A549 (cell line): ENCODE data around the gene UBE2D1. TPM values are rescaled to one million over a fixed set of nuclear protein-coding genes. Genes with fewer than 3 reads are reported as not detected.
A peak's percentile ranks its signal among the peaks of the same experiment; 100 is the strongest.

Experiments
- ATAC-seq, 2 experiments: fragments of 200-7000 bp in 1 of 2; fragments of >200 bp in 1 of 2; cut with Nextera tagmentation in 1 of 2; cut with Tn5 transposase in 1 of 2; 3 replicates each; pipeline versions ENCODE4 v1.8.0 to v1.9.1; 2018 to 2020; ENCODE audit warnings: mild to moderate bottlenecking in 1 of 2, moderate library complexity in 1 of 2
- CTCF ChIA-PET: fragments of 300-600 bp; sonication (Branson Sonifier 250); formaldehyde crosslinking; extraction: SDS; loops from one replicate; lab custom pipeline; 2021; ENCODE audit warnings: antibody characterized with exemption, inconsistent platforms; lab: Yijun Ruan, JAX
- POLR2A ChIA-PET: fragments of 350-600 bp; formaldehyde crosslinking; extraction: SDS; loops from one replicate; lab custom pipeline; 2021; ENCODE audit warnings: antibody characterized with exemption, inconsistent platforms; lab: Yijun Ruan, JAX
- DNase-seq, 2 experiments: peaks; one replicate each; pipeline versions ENCODE4 v3.0.0 to v3.0.0-alpha.2; 2011 to 2016; ENCODE audit warnings: low read depth in 1 of 2, low spot score in 1 of 2
- FAIRE-seq: peaks from 2 replicates; lab custom pipeline; 2011; peaks lifted over from hg19 to GRCh38; lab: Jason Lieb, UNC
- H3K27ac ChIP-seq, 2 experiments: fragments of >200 bp; sonication (Bioruptor Twin); formaldehyde crosslinking; 3 replicates each; pipeline ENCODE4 v1.5.1; 2016 to 2017
- H3K4me1 ChIP-seq: fragments of >200 bp; sonication (Bioruptor Twin); formaldehyde crosslinking; 3 replicates; pipeline ENCODE4 v1.6.1; 2016
- H3K4me2 ChIP-seq: fragments of >200 bp; sonication (Bioruptor Twin); formaldehyde crosslinking; 3 replicates; pipeline ENCODE4 v1.6.1; 2016
- H3K4me3 ChIP-seq: fragments of >200 bp; sonication (Bioruptor Twin); formaldehyde crosslinking; 3 replicates; pipeline ENCODE4 v1.5.1; 2016
- H3K9me3 ChIP-seq: fragments of >200 bp; sonication (Bioruptor Twin); formaldehyde crosslinking; 3 replicates; pipeline ENCODE4 v1.6.1; 2016
- BHLHE40 ChIP-seq: IDR thresholded peaks from 2 replicates; pipeline ENCODE4 v1.6.1; 2012; ENCODE audit warnings: low read depth, low read length, inconsistent platforms
- CBX2 ChIP-seq: fragments of 200-600 bp; sonication (generic); IDR thresholded peaks from 2 replicates; pipeline ENCODE4 v1.6.1; 2016; ENCODE audit warnings: low read depth, mild to moderate bottlenecking, borderline replicate concordance
- CBX8 ChIP-seq: fragments of 200-600 bp; sonication (generic); IDR thresholded peaks from 2 replicates; pipeline ENCODE4 v1.6.1; 2016
- CHD2 ChIP-seq: fragments of 150-350 bp; IDR thresholded peaks from 2 replicates; pipeline ENCODE4 v1.6.1; 2014; ENCODE audit warnings: low read length; ENCODE audit not compliant: partially characterized antibody
- CHD4 ChIP-seq: fragments of 200-600 bp; sonication (generic); IDR thresholded peaks from 2 replicates; pipeline ENCODE4 v1.6.1; 2016; ENCODE audit warnings: antibody characterized with exemption, mild to moderate bottlenecking, borderline replicate concordance
- EHMT2 ChIP-seq: fragments of 200-600 bp; sonication (generic); IDR thresholded peaks from 2 replicates; pipeline ENCODE4 v1.6.1; 2016; ENCODE audit warnings: antibody characterized with exemption, low read depth, mild to moderate bottlenecking, moderate library complexity
- FOSL2 ChIP-seq, 2 experiments: fragments of 450-650 bp in 1 of 2; fragments of >200 bp in 1 of 2; sonication (Bioruptor Twin) in 1 of 2; formaldehyde crosslinking; IDR thresholded peaks; 2 replicates each; pipeline versions ENCODE4 v1.5.0 to v1.6.1; 2016 to 2020; ENCODE audit warnings: mild to moderate bottlenecking in 1 of 2, moderate library complexity in 1 of 2
- KDM1A ChIP-seq: fragments of 200-600 bp; sonication (generic); IDR thresholded peaks from 2 replicates; pipeline ENCODE4 v1.6.1; 2016; ENCODE audit warnings: low read depth, mild to moderate bottlenecking
- MAFK ChIP-seq: fragments of 450-650 bp; IDR thresholded peaks from 2 replicates; pipeline ENCODE4 v1.6.1; 2014; ENCODE audit not compliant: partially characterized antibody
- NR3C1 ChIP-seq: fragments of >200 bp; sonication (Bioruptor Twin); formaldehyde crosslinking; IDR thresholded peaks from 3 replicates; pipeline ENCODE4 v1.6.1; 2017
- POLR2A ChIP-seq: IDR thresholded peaks from 2 replicates; pipeline ENCODE4 v1.6.1; 2012; ENCODE audit warnings: mild to moderate bottlenecking, low read length
- RFX5 ChIP-seq: fragments of 450-650 bp; IDR thresholded peaks from 2 replicates; pipeline ENCODE4 v1.7.1; 2014; ENCODE audit warnings: antibody characterized with exemption, mild to moderate bottlenecking, moderate library complexity
- SMC3 ChIP-seq: fragments of >200 bp; sonication (Bioruptor Twin); formaldehyde crosslinking; IDR thresholded peaks from 3 replicates; pipeline ENCODE4 v1.6.1; 2018; ENCODE audit warnings: inconsistent platforms
- TFCP2L1 ChIP-seq: fragments of 250-450 bp; sonication (Bioruptor Pico); IDR thresholded peaks from 2 replicates; pipeline ENCODE4 v1.5.0; 2021; ENCODE audit warnings: mild to moderate bottlenecking
- TP53 ChIP-seq: fragments of 250-450 bp; sonication (Bioruptor Pico); IDR thresholded peaks from 2 replicates; pipeline ENCODE4 v1.5.0; 2021; ENCODE audit warnings: mild to moderate bottlenecking, moderate library complexity
- ZNF302 ChIP-seq: fragments of 250-450 bp; sonication (Bioruptor Pico); IDR thresholded peaks from 2 replicates; pipeline ENCODE4 v1.9.0; 2021; ENCODE audit warnings: inconsistent platforms, mild to moderate bottlenecking, moderate library complexity
- WGBS: methylation state at CpG from one replicate; pipeline ENCODE4 v1.1.6; 2017; ENCODE audit errors: missing lambda C conversion rate; 5-methylcytosine and 5-hydroxymethylcytosine counted together
- polyA plus RNA-seq, 4 experiments: library from polyadenylated mRNA; depleted of rRNA in 3 of 4; stranded (reverse); fragments of >200 nt; fragmentation: RNase III in 1 of 4; extraction: RNeasy Plus Mini Kit Qiagen cat#74134 plus additional on column Dnase treatment in 1 of 4; gene quantifications; 2 replicates in 3 of 4; 3 replicates in 1 of 4; pipeline ENCODE4 v1.2.3, GENCODE V29; 2011 to 2017
- TF ChIP-seq, protein P1 (sequence below): fragments of 200-600 bp; sonication (generic); IDR thresholded peaks from 2 replicates; pipeline ENCODE4 v1.6.1; 2016; ENCODE audit warnings: antibody characterized with exemption, mild to moderate bottlenecking, moderate library complexity
- TF ChIP-seq, protein P2 (sequence below): IDR thresholded peaks from 2 replicates; pipeline ENCODE4 v1.6.1; 2012
- TF ChIP-seq, protein P3 (sequence below): fragments of 250-450 bp; sonication (Bioruptor Pico); IDR thresholded peaks from 2 replicates; pipeline ENCODE4 v1.5.0; 2021; ENCODE audit warnings: mild to moderate bottlenecking, moderate library complexity, borderline replicate concordance
- TF ChIP-seq, protein P4 (sequence below): fragments of >200 bp; sonication (Bioruptor Twin); formaldehyde crosslinking; IDR thresholded peaks from 3 replicates; pipeline ENCODE4 v1.5.1; 2016
- TF ChIP-seq, protein P5 (sequence below): fragments of >200 bp; sonication (Bioruptor Twin); formaldehyde crosslinking; IDR thresholded peaks from 2 replicates; pipeline ENCODE4 v1.6.1; 2016

UBE2D1 gene
- polyA plus RNA-seq, 2 of the 4 experiments (the other 2 are of a cell fraction) = 18.1 to 40.5 TPM

DNA sequence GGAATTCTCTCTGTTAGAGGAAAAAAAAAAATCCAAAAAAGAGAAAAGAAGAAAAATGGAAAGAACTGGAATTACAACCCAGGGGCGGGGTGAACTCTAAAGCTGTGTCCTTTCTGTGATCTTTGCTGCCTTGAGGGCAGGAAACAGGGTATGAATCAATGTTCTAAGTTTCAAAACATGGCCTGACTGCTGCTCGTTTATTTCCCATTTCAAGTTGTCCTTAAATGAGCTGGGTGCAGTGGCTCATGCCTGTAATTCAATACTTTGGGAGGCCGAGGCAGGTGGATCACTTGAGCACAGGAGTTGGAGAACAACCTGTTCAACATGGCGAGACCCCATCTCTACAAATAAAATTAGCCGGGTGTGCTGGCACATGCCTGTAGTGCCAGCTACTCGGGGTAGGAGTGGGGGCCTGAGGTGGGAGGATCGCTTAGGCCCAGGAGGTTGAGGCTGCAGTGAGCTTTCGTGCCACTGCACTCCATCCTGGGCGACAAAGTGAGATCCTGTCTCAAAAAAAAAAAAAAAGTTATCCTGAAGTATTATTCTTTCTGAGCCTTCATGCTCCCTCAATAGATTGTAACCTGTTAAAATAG, 25.7 kb downstream of the UBE2D1 start:
- no peak for ATAC-seq
- CTCF ChIA-PET = interaction anchor here (0.8 to 1.2 kb wide), 3 partner anchors 13 to 61 kb away, joined by 3 to 6 read pairs (median 4); no protein-coding TSS in a partner anchor
- WGBS = 79% methylated on average over 9 of the region's 9 CpGs

DNA sequence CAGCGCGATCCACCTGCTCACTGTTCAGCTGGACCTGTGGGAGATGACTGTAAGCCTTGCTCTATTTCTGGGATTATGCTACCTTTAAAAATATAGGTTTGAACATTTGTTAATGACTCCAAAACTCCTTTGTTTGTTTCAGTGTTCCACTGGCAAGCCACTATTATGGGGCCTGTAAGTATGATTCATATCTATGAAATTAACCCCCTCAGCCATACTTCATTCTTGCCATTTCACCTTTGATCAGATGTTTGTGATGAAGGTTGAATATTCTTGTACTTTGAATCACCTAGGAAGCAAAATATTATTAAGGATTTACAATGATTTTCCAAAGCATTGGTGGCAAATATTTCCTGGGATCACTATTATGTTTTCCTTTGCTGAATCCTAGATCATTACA, 26.5 kb downstream of the UBE2D1 start:
- FAIRE-seq (no peak), DNase-seq (no peak)
- POLR2A ChIA-PET = no interaction called here
- Histone ChIP-seq H3K4me2 (peak overlapping the region; percentile 1; the same call in 1 of the 3 replicates), H3K4me1 (peaks cover 23% of the 10 kb centered on the region), H3K9me3 (no peaks in the 10 kb centered on the region)
- 94% methylated on average over 2 of the region's 2 CpGs for WGBS
- TF ChIP-seq CHD4 (no peak), TFCP2L1 (CRISPR knock-in tag) (no peak), TP53 (no peak), CHD2 (no peak), RFX5 (no peak), MAFK (no peak), EHMT2 (no peak), CBX2 (no peak), ZNF302 (no peak), KDM1A (no peak), FOSL2 (IDR thresholded peaks at IDR 0.05) (no peak), FOSL2 (CRISPR knock-in tag; IDR thresholded peaks at IDR 0.05) (no peak), NR3C1 (no peak), POLR2A (no peak), SMC3 (no peak)
- TF ChIP-seq, protein P1, sequence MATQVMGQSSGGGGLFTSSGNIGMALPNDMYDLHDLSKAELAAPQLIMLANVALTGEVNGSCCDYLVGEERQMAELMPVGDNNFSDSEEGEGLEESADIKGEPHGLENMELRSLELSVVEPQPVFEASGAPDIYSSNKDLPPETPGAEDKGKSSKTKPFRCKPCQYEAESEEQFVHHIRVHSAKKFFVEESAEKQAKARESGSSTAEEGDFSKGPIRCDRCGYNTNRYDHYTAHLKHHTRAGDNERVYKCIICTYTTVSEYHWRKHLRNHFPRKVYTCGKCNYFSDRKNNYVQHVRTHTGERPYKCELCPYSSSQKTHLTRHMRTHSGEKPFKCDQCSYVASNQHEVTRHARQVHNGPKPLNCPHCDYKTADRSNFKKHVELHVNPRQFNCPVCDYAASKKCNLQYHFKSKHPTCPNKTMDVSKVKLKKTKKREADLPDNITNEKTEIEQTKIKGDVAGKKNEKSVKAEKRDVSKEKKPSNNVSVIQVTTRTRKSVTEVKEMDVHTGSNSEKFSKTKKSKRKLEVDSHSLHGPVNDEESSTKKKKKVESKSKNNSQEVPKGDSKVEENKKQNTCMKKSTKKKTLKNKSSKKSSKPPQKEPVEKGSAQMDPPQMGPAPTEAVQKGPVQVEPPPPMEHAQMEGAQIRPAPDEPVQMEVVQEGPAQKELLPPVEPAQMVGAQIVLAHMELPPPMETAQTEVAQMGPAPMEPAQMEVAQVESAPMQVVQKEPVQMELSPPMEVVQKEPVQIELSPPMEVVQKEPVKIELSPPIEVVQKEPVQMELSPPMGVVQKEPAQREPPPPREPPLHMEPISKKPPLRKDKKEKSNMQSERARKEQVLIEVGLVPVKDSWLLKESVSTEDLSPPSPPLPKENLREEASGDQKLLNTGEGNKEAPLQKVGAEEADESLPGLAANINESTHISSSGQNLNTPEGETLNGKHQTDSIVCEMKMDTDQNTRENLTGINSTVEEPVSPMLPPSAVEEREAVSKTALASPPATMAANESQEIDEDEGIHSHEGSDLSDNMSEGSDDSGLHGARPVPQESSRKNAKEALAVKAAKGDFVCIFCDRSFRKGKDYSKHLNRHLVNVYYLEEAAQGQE = no peak
- TF ChIP-seq, protein P2, sequence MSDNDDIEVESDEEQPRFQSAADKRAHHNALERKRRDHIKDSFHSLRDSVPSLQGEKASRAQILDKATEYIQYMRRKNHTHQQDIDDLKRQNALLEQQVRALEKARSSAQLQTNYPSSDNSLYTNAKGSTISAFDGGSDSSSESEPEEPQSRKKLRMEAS = no peak
- TF ChIP-seq, protein P3, sequence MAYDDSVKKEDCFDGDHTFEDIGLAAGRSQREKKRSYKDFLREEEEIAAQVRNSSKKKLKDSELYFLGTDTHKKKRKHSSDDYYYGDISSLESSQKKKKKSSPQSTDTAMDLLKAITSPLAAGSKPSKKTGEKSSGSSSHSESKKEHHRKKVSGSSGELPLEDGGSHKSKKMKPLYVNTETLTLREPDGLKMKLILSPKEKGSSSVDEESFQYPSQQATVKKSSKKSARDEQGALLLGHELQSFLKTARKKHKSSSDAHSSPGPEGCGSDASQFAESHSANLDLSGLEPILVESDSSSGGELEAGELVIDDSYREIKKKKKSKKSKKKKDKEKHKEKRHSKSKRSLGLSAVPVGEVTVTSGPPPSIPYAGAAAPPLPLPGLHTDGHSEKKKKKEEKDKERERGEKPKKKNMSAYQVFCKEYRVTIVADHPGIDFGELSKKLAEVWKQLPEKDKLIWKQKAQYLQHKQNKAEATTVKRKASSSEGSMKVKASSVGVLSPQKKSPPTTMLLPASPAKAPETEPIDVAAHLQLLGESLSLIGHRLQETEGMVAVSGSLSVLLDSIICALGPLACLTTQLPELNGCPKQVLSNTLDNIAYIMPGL = no peak
- TF ChIP-seq, protein P4, sequence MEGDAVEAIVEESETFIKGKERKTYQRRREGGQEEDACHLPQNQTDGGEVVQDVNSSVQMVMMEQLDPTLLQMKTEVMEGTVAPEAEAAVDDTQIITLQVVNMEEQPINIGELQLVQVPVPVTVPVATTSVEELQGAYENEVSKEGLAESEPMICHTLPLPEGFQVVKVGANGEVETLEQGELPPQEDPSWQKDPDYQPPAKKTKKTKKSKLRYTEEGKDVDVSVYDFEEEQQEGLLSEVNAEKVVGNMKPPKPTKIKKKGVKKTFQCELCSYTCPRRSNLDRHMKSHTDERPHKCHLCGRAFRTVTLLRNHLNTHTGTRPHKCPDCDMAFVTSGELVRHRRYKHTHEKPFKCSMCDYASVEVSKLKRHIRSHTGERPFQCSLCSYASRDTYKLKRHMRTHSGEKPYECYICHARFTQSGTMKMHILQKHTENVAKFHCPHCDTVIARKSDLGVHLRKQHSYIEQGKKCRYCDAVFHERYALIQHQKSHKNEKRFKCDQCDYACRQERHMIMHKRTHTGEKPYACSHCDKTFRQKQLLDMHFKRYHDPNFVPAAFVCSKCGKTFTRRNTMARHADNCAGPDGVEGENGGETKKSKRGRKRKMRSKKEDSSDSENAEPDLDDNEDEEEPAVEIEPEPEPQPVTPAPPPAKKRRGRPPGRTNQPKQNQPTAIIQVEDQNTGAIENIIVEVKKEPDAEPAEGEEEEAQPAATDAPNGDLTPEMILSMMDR = no peak
- TF ChIP-seq, protein P5, sequence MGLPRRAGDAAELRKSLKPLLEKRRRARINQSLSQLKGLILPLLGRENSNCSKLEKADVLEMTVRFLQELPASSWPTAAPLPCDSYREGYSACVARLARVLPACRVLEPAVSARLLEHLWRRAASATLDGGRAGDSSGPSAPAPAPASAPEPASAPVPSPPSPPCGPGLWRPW = no peak
- TF ChIP-seq, all 56 proteins: peak for 0
- no peak overlapping the region for H3K27ac ChIP-seq
- CTCF ChIA-PET = no interaction called here
- no peak overlapping the region for H3K4me3 ChIP-seq
- no peak for ATAC-seq

More for the DNA sequence above, 25.7 kb downstream of the UBE2D1 start:
- Histone ChIP-seq H3K4me3 (no peak overlapping the region), H3K27ac (no peak overlapping the region), H3K4me2 (no peak overlapping the region), H3K9me3 (no peaks in the 10 kb centered on the region), H3K4me1 (peaks cover 23% of the 10 kb centered on the region)
- DNase-seq (no peak), FAIRE-seq (no peak)
- TF ChIP-seq CBX8 (no peak), FOSL2 (IDR thresholded peaks at IDR 0.05) (no peak), FOSL2 (CRISPR knock-in tag; IDR thresholded peaks at IDR 0.05) (no peak), BHLHE40 (no peak)
- POLR2A ChIA-PET = no interaction called here
